NCI-H526 (cell line): ENCODE measurements around the gene APH1A.
"Not testable (repeated sequence)": the region's sequence is repeated elsewhere in the genome, so short reads cannot be mapped to it uniquely, and the experiment has no call there.

ENCODE experiments used
- DNase-seq, 2 experiments: peaks; one replicate each; lab custom pipeline; 2025; lab: John Stamatoyannopoulos, UW

The APH1A gene

DNA sequence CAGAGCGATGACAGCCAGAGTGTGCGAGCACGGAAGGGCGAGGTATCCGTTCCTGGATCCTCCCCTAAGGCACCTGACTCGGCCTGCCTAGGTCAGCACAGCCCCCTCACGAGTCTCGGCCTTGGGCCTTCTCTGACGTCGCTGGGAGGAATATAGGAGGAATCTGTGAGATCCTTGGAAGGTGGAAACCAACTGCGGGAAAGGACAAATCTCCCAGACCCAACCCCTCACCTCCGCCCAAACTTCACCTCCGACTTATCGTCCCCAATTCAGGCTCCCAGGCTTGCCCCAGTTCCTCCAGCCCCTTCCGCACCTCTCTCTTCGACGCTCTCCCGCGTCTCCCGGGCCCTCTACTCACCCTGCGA lies 494 bp downstream of the APH1A start:
- DNase-seq = peak in 1 of 2 experiments; percentile 58

DNA sequence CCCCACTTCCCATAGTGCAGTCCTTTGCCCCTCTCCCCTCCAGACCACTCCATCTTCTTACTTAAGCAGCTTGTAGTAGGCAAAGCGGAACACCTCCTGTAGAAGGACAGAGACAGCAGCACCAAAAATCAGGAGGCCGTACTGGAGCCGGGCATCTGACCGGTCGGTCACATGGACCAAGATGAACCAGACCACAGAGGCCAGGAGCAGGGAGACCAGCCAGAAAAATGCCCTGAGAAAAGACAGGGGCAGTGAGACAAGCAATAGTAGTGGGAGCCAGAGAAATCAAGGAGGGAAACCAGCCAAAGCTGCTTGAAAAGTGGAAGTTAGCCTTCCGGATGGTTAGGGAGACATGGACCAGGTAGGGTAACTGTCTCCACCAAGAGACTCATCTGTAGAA lies 920 bp downstream of the APH1A start:
- no peak for DNase-seq

DNA sequence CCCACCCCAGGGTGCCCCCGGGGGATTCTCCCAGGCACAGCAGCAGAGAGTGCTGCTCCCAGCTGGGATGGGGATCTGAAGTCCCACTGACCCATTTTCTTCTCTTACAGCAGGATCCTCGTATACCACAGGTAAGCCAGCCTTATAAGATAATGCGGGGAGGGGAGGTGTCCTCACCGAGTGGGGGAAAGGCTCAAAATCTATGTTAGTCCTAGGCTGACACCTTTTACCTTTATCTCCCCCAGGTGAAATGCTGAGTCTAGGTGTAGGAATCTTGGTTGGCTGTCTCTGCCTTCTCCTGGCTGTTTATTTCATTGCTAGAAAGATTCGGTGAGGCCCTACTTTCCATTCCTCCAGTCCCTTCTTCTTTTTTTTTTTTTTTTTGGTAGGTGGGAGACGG lies 5.3 kb downstream of the APH1A start:
- no peak for DNase-seq

DNA sequence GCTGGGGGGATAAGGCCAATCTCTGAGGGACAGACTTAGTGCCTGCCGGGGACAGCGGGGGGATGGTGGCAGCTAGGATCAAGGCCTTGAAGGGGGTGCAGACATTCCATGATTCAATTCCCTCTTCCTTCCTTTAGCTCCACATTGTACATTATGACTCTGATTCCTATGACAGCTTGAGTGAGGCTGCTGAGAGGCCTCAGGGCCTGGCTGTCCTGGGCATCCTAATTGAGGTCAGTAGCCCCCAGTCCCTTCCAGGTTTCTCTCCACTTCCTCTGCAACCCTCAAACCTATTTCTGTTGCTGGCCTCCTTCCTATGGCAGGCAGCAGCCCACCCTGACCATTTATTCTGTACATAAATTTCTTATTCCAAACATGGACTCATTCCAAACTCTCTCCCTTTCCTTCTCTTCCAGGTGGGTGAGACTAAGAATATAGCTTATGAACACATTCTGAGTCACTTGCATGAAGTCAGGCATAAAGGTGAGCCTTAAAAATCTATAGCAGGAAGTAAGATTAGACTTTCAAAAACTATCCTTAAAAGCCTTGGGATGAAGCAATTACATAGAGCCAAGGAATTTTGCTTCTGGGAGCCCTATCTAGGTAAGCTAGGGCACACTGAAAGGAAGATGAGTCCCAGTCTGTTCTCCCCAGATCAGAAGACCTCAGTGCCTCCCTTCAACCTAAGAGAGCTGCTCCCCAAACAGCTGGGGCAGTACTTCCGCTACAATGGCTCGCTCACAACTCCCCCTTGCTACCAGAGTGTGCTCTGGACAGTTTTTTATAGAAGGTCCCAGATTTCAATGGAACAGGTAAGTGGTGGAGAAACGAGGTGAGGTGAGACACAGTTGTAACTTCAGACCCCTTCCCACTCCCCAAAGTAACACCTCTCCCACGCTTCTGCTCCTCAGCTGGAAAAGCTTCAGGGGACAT lies 6.2 kb downstream of the APH1A start:
- no peak for DNase-seq

DNA sequence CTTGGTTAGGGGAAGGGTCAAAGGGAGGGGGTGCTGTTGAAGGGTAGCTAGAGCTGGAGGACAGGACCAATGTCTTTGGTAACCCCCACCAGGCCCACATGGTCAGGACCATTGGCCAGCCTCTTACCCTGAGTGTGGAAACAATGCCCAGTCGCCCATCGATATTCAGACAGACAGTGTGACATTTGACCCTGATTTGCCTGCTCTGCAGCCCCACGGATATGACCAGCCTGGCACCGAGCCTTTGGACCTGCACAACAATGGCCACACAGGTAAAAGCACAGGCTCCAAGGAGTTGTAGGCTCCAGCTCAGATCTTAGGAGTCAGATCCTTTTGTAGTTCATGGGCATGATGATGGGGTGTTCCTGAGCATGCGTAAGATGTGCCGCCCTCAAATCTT lies 7.4 kb downstream of the APH1A start:
- no peak for DNase-seq

DNA sequence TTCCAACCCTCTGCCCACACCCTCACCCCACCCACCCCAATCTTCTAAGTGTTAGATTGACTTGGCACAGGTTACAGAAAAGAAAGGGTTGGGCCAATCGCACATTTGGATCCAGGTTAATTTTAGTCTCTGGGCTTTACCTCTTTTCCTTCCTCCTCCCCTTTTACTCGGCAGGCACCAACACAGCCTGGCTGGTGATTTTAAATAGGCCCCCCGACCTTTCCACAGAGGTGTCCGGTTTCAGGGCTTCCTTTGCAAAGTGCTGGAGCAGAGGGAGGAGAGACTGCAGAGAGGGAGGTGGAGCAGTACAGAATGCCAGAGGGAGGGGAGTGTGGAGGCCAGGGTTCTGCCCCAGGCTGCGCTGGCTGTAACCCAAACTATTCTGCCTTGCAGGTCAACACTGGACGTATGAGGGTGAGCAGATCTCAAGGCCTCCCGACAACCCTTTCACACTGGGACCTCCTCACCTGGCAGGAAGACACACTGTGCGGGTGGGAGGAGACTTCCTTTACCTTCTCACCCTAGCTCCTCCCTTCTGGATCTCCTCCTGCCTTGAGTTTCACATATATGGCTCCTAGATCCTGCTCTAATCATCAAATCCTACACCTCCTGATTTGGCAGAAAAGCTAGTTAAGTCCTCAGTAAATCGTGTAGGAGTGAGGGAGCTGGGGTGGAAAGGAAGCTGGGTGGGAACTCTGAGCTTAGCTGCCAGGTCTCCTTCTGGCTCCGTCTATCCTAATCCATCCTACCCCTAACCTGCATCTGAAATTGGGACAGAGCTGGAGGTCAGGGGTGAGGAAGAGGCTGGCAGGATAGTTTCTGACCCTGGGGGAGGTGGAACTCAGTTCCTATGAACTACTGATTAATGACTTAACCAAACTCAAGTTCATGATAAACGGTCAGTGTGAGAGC lies 8.8 kb downstream of the APH1A start:
- peak; percentile 91 to 93 for DNase-seq

DNA sequence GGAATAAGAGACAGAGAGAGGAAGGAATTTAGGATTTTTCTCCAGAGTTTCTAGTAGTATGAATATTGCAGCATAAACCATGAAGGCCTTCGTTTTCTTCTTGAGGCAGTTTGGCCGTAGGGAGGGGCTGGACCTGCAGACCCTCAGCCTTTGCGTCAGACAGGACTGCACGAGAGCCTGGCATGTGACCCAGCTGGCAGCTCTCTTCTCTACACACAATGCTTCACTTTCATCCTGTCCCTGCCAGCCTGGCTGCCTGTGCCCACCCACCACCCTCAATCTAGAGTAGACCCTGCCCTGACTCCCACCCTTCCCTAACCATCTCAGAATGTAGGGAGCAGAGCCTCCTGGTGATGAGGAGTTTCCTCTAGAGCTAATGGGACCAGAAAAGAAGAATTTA lies 9.6 kb downstream of the APH1A start:
- peak in 1 of 2 experiments; percentile 56 for DNase-seq

DNA sequence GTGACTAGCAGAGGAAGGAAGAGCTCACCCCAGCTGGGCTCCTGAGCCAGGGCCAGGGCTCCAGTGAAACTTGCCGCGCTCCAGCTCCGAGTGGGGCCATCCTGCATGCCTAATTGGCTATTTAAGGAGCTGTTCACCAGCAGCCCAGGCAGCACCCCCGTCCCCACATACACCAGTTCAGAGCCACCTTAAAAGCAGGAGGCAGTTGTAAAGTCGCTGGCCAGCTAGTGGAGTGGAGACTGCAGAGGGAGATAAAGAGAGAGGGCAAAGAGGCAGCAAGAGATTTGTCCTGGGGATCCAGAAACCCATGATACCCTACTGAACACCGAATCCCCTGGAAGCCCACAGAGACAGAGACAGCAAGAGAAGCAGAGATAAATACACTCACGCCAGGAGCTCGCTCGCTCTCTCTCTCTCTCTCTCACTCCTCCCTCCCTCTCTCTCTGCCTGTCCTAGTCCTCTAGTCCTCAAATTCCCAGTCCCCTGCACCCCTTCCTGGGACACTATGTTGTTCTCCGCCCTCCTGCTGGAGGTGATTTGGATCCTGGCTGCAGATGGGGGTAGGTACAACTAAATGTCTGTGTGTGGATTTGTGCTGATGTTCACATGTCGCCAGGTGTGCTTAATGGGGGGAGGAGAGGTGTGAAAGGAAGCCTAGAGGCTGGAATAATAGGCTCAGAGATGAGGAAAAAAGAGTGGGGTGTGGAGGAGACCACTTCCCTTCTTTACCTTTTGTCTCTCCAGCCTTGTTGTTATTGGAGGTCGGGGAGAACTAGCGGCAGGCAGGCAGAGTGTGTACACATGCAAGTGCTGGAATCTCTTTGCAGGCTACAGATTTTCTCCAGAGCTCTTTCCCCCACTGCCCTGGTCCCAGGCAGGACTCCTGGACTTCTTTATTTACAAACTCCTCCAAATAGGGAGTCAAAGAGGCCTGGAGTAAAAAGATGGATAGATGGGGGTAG lies 10.9 kb downstream of the APH1A start, which contains the start of gene CA14:
CA14 (plus strand) TSS at position 151 of the 962 bp plus-strand sequence; CDS start at position 506, 355 bp downstream.
- peak; percentile 59 to 79 for DNase-seq

DNA sequence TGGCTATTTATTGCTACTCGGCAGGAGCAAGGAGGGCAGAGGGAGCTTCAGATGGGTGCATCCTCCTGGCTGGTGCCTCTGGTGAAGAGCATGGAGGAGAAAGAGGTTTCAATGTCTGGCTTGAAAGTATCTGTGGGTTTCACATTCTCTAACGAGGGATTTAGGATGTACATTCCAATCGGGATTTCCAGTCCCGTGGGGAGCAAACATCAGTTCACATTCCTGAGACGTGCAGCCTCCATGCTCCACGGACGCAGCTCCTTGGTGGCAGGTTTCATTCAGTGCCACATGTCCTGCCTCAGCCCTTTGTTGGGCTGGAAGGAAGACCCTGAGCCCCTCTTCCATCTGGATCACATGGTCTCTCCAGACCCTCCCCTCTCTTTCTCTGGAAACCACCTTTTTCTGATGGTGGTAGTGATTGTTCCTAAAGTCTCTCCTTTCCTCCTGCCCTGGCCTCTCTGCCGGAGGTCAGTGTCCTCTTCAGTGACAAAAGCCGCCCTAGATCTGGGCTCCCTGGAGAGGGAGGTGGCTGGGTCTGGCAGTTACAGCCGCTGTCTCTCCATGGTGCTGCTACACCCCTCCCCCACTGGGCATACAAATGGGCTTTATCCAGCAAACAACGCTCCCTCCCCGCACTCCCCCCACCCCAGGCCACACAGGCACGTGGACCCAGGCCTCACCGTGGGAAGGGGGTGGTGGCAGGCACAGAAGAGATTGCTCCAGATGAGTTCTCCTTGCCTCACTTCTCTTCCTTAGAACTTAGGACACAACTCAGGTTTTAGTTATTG lies 12.1 kb downstream of the APH1A start:
- DNase-seq = peak; percentile 71 to 92

DNA sequence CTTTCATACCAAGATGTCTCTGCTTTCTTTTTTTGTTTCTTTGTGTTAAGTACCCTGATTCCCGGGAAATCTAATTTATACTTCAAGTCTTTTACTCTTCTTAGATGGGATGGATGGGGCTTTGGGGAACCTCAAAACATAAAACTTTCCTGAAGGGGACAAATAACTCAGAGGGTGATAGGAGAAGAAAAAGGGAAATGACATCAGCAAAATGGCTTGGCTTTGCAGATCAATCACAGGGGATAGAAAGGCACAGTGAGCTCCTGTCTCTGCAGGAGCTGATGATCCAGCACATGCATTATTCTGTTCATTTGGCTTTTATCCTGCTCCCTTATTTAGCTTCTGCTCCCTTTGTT lies 12.6 kb downstream of the APH1A start:
- DNase-seq = no peak

DNA sequence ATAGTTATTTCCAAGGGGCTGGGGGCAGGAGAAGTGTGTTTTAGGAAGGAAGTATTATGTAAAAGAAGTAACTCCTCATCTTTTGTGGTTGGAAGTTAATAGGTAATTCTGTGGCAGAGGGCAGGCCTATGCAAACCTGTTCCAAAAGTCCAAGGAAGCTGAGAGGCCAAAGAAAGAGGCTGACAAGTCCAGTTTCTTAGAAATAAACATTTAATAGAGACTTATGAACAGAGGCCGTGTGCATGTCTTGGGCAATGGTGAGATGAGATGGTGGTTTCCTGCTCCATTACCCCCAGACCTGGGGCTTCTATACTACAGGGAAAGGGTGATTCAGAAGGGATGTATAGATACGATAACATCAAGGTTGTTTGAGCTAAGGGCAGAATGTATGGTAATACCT lies 18.9 kb downstream of the APH1A start:
- DNase-seq = no peak

DNA sequence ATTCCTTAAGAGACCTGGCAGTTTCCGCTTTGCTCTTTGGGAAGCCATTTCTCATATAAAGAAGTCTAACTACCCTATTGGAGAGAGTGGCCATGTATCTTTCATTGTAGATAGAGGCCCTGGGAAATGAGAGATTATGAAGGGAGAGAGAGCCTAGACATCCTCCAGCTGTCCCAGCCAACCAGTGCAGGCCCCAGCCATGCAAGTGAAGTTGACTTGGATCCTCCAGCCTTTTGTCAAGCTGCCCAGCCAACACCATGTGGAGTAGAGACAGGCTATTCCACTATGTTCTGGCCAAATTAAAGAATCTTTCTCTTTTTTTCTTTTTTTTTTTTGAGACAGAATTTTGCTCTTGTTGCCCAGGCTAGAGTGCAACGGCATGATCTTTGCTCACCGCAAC lies 25.8 kb downstream of the APH1A start:
- DNase-seq = no peak

DNA sequence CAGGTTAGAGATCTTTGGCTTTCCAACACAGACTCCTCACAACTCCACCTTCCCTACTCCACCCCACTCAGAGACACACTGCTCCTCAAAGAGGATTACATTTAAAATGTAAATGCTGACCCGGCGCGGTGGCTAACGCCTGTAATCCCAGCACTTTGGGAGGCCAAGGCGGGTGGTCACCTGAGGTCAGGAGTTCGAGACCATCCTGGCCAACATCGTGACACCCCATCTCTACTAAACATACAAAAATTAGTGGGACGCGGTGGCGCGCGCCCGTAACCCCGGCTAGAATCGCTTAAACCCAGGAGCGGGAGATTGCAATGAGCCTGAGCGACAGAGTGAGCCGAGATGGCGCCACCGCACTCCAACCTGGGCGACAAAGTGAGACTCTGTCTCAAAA lies 31.1 kb downstream of the APH1A start:
- DNase-seq = no peak

DNA sequence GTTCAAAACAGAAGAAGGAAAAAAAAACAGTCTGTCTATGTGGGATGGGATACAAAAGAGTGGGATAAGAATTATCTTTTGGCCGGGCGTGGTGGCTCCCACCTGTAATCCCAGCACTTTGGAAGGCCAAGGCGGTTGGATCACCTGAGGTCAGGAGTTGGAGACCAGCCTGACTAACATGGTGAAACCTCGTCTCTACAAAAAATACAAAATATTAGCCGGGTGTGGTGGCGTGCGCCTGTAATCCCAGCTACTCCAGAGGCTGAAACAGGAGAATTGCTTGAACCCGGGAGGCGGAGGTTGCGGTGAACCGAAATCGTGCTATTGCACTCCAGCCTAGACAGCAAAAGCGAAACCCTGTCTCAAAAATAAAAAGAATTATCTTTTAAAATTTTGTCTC lies 31.6 kb downstream of the APH1A start:
- not testable (repeated sequence) for DNase-seq

DNA sequence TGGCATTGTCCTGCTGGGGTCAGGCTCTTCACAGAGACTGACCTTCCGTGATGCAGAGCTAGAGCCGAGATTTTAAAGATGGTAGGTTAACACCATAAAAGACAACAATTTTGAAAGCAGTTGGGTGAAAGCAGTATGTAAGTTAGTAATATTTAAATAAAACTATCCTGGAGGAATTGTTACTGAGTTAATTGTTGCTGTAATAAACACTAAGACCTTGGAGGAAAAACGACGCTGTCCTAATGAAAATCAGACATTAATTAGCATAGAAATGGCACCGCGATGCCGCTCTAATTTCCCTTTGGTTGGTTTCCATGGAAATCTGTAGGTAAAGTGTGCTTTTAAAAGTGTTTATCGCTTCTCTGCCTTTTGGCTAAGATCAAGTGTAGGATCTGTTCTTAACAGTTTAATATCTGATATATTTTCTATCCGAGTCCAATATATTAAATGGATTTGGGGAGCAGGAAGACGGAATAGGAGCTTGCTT lies 32.2 kb downstream of the APH1A start:
- peak in 1 of 2 experiments; percentile 85 for DNase-seq

DNA sequence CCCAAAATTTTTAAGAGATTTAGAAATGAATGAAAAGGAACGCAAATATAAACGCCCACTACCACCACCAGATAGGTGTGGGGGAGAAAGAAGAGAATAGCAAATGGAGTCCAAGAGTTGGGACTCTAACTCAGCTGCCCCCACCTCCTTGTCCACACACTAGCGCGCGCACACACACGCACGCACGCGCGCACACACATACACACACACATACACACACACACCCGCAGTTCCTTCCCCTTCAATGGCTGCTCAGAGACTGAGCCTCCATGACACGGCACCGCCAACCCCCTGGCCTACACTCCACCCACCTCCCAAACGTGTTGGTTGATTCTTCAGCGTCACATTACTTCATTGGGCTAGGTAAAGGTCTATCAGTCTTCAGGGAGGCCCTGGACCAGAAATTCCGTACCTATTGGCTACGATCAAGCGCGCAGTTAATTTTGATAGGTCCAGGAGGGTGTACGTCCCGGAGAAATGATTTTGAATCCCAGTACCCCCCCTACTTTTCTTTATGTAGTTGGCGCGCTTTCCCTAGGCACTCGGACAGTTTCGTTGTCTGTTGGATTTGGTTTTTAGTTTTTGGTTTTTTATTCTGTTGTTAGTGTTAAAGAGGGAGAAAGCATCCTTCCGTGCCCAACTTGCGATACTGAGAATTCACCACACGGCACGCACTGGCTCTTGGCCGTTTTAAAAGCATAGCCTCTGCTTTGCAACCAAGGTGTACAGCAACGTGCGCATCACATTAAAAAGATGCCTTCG lies 32.8 kb downstream of the APH1A start, which contains the start of gene ANP32E:
ANP32E (minus strand) TSS at position 261 of the 762 bp plus-strand sequence. CDS start 326 bp downstream, outside the sequence.
- DNase-seq = peak; percentile 100

DNA sequence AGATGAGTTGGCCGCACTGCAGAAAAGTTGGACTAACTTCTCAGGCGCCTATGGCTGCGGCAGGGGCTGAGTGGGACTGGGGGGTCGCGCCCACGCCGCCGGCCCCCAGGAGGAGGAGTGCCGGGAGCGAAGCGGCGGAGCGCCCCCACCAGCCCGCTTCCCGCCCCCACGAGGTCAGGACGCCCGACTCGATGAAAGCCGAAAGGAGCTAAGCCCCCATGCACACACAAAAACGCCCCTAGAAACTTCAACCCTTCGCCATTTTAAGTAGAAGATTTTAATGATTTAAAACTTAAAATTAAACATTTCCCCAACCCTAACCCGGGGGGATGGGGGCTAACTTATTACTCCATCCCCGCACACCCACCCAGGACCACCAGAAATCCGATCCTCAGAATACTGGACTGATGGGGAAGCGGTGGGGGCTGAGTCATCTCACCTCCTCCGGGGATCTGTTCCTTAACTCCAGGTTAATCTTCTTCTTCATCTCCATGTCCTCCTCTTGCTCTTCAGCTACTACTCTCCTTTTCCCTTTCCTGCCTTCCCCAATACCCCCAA lies 33.4 kb downstream of the APH1A start:
- DNase-seq = peak in 1 of 2 experiments; percentile 72

DNA sequence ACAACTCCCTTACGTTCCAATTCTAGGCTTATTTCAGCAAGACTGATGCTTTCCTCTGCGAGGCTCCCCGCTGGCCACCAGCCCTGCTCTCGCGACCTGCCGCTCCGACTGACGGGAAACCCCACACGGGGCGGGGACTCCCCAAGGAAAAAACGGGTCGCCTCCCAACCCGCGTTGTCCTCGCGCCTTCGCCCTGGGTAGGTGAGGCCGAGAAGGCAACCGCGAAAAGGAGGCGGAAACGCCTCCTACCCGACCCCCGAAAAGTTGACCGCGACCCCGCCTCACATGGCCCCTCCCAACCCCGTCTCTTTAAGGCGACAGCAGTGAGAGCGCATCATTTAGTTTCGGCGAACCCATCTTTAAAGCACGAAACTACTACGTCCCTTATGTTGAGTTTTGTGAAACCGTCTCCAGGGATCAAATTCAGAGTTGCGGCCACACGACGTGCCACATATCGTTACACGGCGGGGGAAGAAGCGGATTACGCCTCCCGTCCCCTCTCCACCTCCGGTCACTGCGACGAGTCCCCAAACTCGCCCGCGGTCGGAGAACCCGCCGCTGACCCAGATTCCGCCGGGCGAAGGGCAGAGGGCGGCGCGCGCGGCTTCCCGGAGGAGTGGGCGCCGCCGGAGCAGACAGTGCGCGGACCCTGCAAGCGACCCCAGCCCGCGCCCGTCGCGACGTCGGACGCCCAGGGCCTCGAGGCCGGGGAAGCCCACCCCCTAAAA lies 34.1 kb downstream of the APH1A start:
- DNase-seq = peak; percentile 84 to 85

DNA sequence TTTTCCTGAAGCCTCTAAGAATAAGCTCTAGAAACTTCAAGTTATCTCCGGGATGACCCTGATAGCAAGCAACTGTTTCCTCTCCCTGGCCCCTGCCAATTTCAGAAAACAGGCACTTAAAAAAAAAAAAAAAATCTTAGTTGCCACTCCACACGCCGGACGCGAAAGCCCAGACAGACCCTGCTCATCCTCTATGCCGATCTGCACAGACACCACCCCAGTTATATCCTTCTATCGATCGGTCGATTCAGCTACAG lies 34.6 kb downstream of the APH1A start:
- DNase-seq = no peak
